GM04504 (cell line): ENCODE measurements around the gene MED25.

Experiments used
- DNase-seq: peaks from one replicate; pipeline ENCODE4 v3.0.0-alpha.2; 2012; ENCODE audit warnings: low read depth

MED25 gene

GRCh38 chr19:49844138-49845095 lies 26.3 kb downstream of the MED25 start:
- DNase-seq, result no peak

GRCh38 chr19:49845414-49845813 lies 27.3 kb downstream of the MED25 start:
- DNase-seq, result no peak

GRCh38 chr19:49846408-49846807 lies 28.3 kb downstream of the MED25 start:
- no peak for DNase-seq

- DNase-seq, result peak; percentile 61
Observed at GRCh38 chr19:49847731-49848696, 29.9 kb downstream of the MED25 start.

- DNase-seq, result no peak
Observed at GRCh38 chr19:49848938-49849337, 30.8 kb downstream of the MED25 start.

- DNase-seq, result no peak
Observed at GRCh38 chr19:49849433-49850220, 31.5 kb downstream of the MED25 start.

GRCh38 chr19:49850221-49850486 lies 32.1 kb downstream of the MED25 start:
- no peak for DNase-seq

- peak; percentile 80 for DNase-seq
Observed at GRCh38 chr19:49850487-49851342, 32.6 kb downstream of the MED25 start, which contains the start of gene PTOV1. Gene PTOV1 (plus strand): TSS chr19:49851159.

- DNase-seq, result no peak
Observed at GRCh38 chr19:49851456-49852259, 33.6 kb downstream of the MED25 start.

- DNase-seq, result no peak
Observed at GRCh38 chr19:49852631-49853126, 34.6 kb downstream of the MED25 start.

GRCh38 chr19:49853852-49854377 lies 35.8 kb downstream of the MED25 start:
- DNase-seq, result no peak

GRCh38 chr19:49854378-49855263 lies 36.5 kb downstream of the MED25 start:
- no peak for DNase-seq

GRCh38 chr19:49855277-49855675 lies 37.2 kb downstream of the MED25 start:
- DNase-seq, result no peak

- DNase-seq, result no peak
Observed at GRCh38 chr19:49855676-49856573, 37.8 kb downstream of the MED25 start.

GRCh38 chr19:49856574-49857021 lies 38.5 kb downstream of the MED25 start:
- no peak for DNase-seq

- DNase-seq, result no peak
Observed at GRCh38 chr19:49857061-49857837, 39.2 kb downstream of the MED25 start.

- no peak for DNase-seq
Observed at GRCh38 chr19:49857838-49858087, 39.7 kb downstream of the MED25 start.
